ENCODE data around the gene PDYN. TPM values are rescaled to one million over a fixed set of nuclear protein-coding genes. Genes with fewer than 3 reads are reported as not detected.

Gene PDYN
- total and polyA plus RNA-seq, 9 of the 15 experiments (the other 6 are each of a cell fraction or from before 2014, with no cell fraction given): not detected

- TF ChIP-seq VEZF1 (CRISPR knock-in tag; IDR thresholded peaks at IDR 0.05): no peak
- TF ChIP-seq NBN (IDR thresholded peaks at IDR 0.05; ENCODE audit: low read depth): no peak
- no peak for TF ChIP-seq U2AF1 (optimal IDR thresholded peaks at IDR 0.05; ENCODE audit: low read depth, low read length)
- no peak for TF ChIP-seq THRAP3 (IDR thresholded peaks at IDR 0.05; ENCODE audit: borderline replicate concordance)
- no peak for TF ChIP-seq THAP12 (CRISPR knock-in tag; IDR thresholded peaks at IDR 0.05)
- no peak for TF ChIP-seq GATA2 (CRISPR knock-in tag; IDR thresholded peaks at IDR 0.05)
- TF ChIP-seq BDP1 (IDR thresholded peaks at IDR 0.05; ENCODE audit: insufficient read depth, insufficient read length): no peak
- TF ChIP-seq AFF4 (CRISPR knock-in tag; IDR thresholded peaks at IDR 0.05): no peak
- no peak for TF ChIP-seq U2AF2 (optimal IDR thresholded peaks at IDR 0.05; ENCODE audit: low read depth, low read length)
- no peak for TF ChIP-seq NFRKB (IDR thresholded peaks at IDR 0.05; ENCODE audit: low read depth)
- TF ChIP-seq ZNF551 (CRISPR knock-in tag; IDR thresholded peaks at IDR 0.05): no peak
Measured at GRCh38 chr20:1933465-1933870, 60.4 kb downstream of the PDYN start (continued).

Measured in K562 (cell line).